IMR-90 (cell line): ENCODE results near the gene AK1. TPM values are rescaled to one million over a fixed set of nuclear protein-coding genes. Genes with fewer than 3 reads are reported as not detected.

ENCODE experiments used
- ATAC-seq: fragments of 200-7000 bp; cut with Tn5 transposase; 2 replicates; pipeline ENCODE4 v1.9.1; 2020; ENCODE audit warnings: low read depth, mild to moderate bottlenecking, moderate library complexity
- BruUV-seq: library from RNA; stranded (reverse); fragments of 400-500 nt; replicated peaks from 2 replicates; lab custom pipeline; 2021; lab: Mats Ljungman, UMichigan
- CTCF ChIA-PET: fragments of 300-600 bp; formaldehyde crosslinking; extraction: SDS; loops from one replicate; lab custom pipeline; 2021; ENCODE audit warnings: antibody characterized with exemption; lab: Yijun Ruan, JAX
- POLR2A ChIA-PET: fragments of 300-600 bp; sonication (Branson Sonifier 250); formaldehyde crosslinking; loops from one replicate; lab custom pipeline; 2022; ENCODE audit warnings: antibody characterized with exemption; ENCODE audit not compliant: unreplicated experiment; lab: Charles Lee
- DNase-seq: peaks from one replicate; pipeline ENCODE4 v3.0.0; 2013
- H2AFZ ChIP-seq: replicated peaks from 2 replicates; pipeline ENCODE3; 2013; ENCODE audit warnings: low read length, mild to moderate bottlenecking; ENCODE audit not compliant: poor library complexity
- H2AK5ac ChIP-seq: 2 replicates; pipeline ENCODE4 v1.6.1; 2013; ENCODE audit warnings: low read depth, low read length, inconsistent platforms
- H2AK9ac ChIP-seq: replicated peaks from 2 replicates; pipeline ENCODE3; 2013; ENCODE audit warnings: mild to moderate bottlenecking, low read depth, low read length, moderate library complexity; ENCODE audit not compliant: poor library complexity
- H2BK120ac ChIP-seq: 2 replicates; pipeline ENCODE4 v1.6.1; 2013; ENCODE audit warnings: low read depth, low read length, inconsistent platforms
- H2BK15ac ChIP-seq: 3 replicates; pipeline ENCODE4 v1.6.1; 2013; ENCODE audit warnings: low read depth, low read length, inconsistent platforms
- H2BK20ac ChIP-seq: 2 replicates; pipeline ENCODE4 v1.6.1; 2013; ENCODE audit warnings: low read depth, mild to moderate bottlenecking, inconsistent platforms, low read length, moderate library complexity
- H2BK5ac ChIP-seq: 2 replicates; pipeline ENCODE4 v1.6.1; 2013; ENCODE audit warnings: mild to moderate bottlenecking, low read depth, low read length, inconsistent platforms; ENCODE audit not compliant: poor library complexity, severe bottlenecking
- H3K14ac ChIP-seq: replicated peaks from 2 replicates; pipeline ENCODE4 v1.6.1; 2013; ENCODE audit warnings: low read depth, low read length, inconsistent platforms
- H3K18ac ChIP-seq: 2 replicates; pipeline ENCODE4 v1.6.1; 2013; ENCODE audit warnings: low read depth, low read length, control low read depth
- H3K23ac ChIP-seq: 2 replicates; pipeline ENCODE4 v1.6.1; 2013; ENCODE audit warnings: low read depth, low read length, inconsistent platforms
- H3K27ac ChIP-seq: 2 replicates; pipeline ENCODE4 v1.5.1; 2013; ENCODE audit warnings: mild to moderate bottlenecking, control low read depth, low read length; ENCODE audit not compliant: insufficient read depth
- H3K27me3 ChIP-seq: 2 replicates; pipeline ENCODE4 v1.6.1; 2013; ENCODE audit warnings: low read length; ENCODE audit not compliant: control insufficient read depth, insufficient read depth
- H3K36me3 ChIP-seq: 2 replicates; pipeline ENCODE4 v1.6.1; 2013; ENCODE audit warnings: low read length, mixed read lengths; ENCODE audit not compliant: control insufficient read depth, insufficient read depth
- H3K4ac ChIP-seq: 2 replicates; pipeline ENCODE4 v1.6.1; 2013; ENCODE audit warnings: low read depth, low read length, inconsistent platforms
- H3K4me1 ChIP-seq: 2 replicates; pipeline ENCODE4 v1.6.1; 2013; ENCODE audit warnings: low read length, mixed read lengths; ENCODE audit not compliant: control insufficient read depth, insufficient read depth
- H3K4me2 ChIP-seq: 2 replicates; pipeline ENCODE4 v1.6.1; 2013; ENCODE audit warnings: low read depth, mild to moderate bottlenecking, control low read depth, low read length, moderate library complexity
- H3K4me3 ChIP-seq: 2 replicates; pipeline ENCODE4 v1.5.1; 2013; ENCODE audit warnings: low read depth, mild to moderate bottlenecking, control low read depth, low read length, moderate library complexity; ENCODE audit not compliant: insufficient read depth
- H3K56ac ChIP-seq: 2 replicates; pipeline ENCODE4 v1.6.1; 2013; ENCODE audit warnings: low read length, inconsistent platforms; ENCODE audit not compliant: insufficient read depth; ENCODE audit errors: extremely low read depth
- H3K79me1 ChIP-seq, 2 experiments: 2 replicates each; pipeline ENCODE4 v1.6.1; 2013; ENCODE audit warnings: low read length in 2 of 2, inconsistent platforms in 1 of 2, low read depth in 1 of 2
- H3K9ac ChIP-seq: 2 replicates; pipeline ENCODE4 v1.6.1; 2013; ENCODE audit warnings: low read depth, low read length, control low read depth
- H3K9me1 ChIP-seq: 2 replicates; pipeline ENCODE4 v1.6.1; 2013; ENCODE audit warnings: low read length, inconsistent platforms; ENCODE audit not compliant: insufficient read depth
- H3K9me3 ChIP-seq: 2 replicates; pipeline ENCODE4 v1.6.1; 2013; ENCODE audit warnings: low read length; ENCODE audit not compliant: control insufficient read depth, insufficient read depth
- H4K20me1 ChIP-seq: 2 replicates; pipeline ENCODE4 v1.6.1; 2013; ENCODE audit warnings: low read length, inconsistent platforms; ENCODE audit not compliant: insufficient read depth
- H4K5ac ChIP-seq: 2 replicates; pipeline ENCODE4 v1.6.1; 2013; ENCODE audit warnings: mild to moderate bottlenecking, low read depth, low read length, control low read depth
- H4K8ac ChIP-seq, 2 experiments: 2 replicates each; pipeline ENCODE4 v1.6.1; 2013; ENCODE audit warnings: low read depth in 2 of 2, low read length in 2 of 2, control low read depth in 1 of 2, inconsistent platforms in 1 of 2
- H4K91ac ChIP-seq: 2 replicates; pipeline ENCODE4 v1.6.1; 2013; ENCODE audit warnings: low read depth, low read length, inconsistent platforms; ENCODE audit not compliant: insufficient read depth
- NFE2L2 ChIP-seq: fragments of 150-350 bp; IDR thresholded peaks from 2 replicates; pipeline ENCODE4 v1.6.1; 2016; ENCODE audit warnings: low read depth, mild to moderate bottlenecking, low read length
- WGBS, 2 experiments: methylation state at CpG; one replicate each; pipeline versions ENCODE4 v1.1.5 to v1.1.7; 2013; ENCODE audit warnings: missing lambda C conversion rate in 2 of 2; ENCODE audit not compliant: insufficient read length in 1 of 2; ENCODE audit errors: extremely low coverage in 2 of 2; 5-methylcytosine and 5-hydroxymethylcytosine counted together
- dilution Hi-C: fragments of 300-500 bp; cut with HindIII; formaldehyde crosslinking; loops from one replicate; pipeline ENCODE4 v1.14.3; 2018; ENCODE audit warnings: low sequenced_read_pairs; ENCODE audit not compliant: unreplicated experiment
- in situ Hi-C: fragments of 300-500 bp; cut with MboI; formaldehyde crosslinking; loops from 3 replicates; pipeline ENCODE4 v1.14.3; 2019; ENCODE audit warnings: low sequenced_read_pairs, inconsistent platforms, mixed read lengths
- intact Hi-C: fragments of 100-400 bp; cut with micrococcal nuclease; formaldehyde crosslinking; loops from 2 replicates; pipeline ENCODE4 v1.10.0; 2022
- polyA plus RNA-seq, 3 experiments: library from polyadenylated mRNA; depleted of rRNA; stranded (reverse); fragments of >200 nt; gene quantifications; 2 replicates each; pipeline ENCODE4 v1.2.3, GENCODE V29; 2012; ENCODE audit warnings: low replicate concordance in 1 of 3
- total RNA-seq: library from RNA; depleted of rRNA; stranded (reverse); fragments of >200 nt; gene quantifications from 2 replicates; pipeline ENCODE4 v1.2.3, GENCODE V29; 2012

AK1 gene
- total and polyA plus RNA-seq, 2 of the 4 experiments (the other 2 are of a cell fraction) = 44.8 to 119 TPM

- no peak overlapping the region for H3K9ac ChIP-seq
- H3K4me1 ChIP-seq = peaks cover 24% of the 10 kb centered on the region
- H3K56ac ChIP-seq = no peak overlapping the region
- H3K36me3 ChIP-seq = peaks cover 14% of the 10 kb centered on the region
- no peak overlapping the region for H3K18ac ChIP-seq
- no peaks in the 10 kb centered on the region for H3K27me3 ChIP-seq
- in situ Hi-C loops = no loop called here
- H4K20me1 ChIP-seq = 0 out of 2 replicates have a peak, but pooled peaks cover 3% of the 10 kb centered on the region
- intact Hi-C loops = no loop called here
- H4K91ac ChIP-seq = no peak overlapping the region; the same call in 1 of the 2 replicates
- ChIA-PET POLR2A (no interaction called here), CTCF (interaction anchor here (1.4 kb wide), 1 partner anchor 33 kb away, joined by 3 read pairs; no protein-coding TSS in a partner anchor)
- TF ChIP-seq NFE2L2 = no peak
- peak overlapping the region; percentile 27 for H3K4me2 ChIP-seq
- ATAC-seq (no peak), DNase-seq (no peak)
- BruUV-seq = no TSS peak
- no peak overlapping the region for H3K23ac ChIP-seq
- H3K9me3 ChIP-seq = no peaks in the 10 kb centered on the region
- H2AK5ac ChIP-seq = peak overlapping the region; percentile 15
- H3K14ac ChIP-seq = peak overlapping the region; percentile 48; the same call in 1 of the 2 replicates
- H4K5ac ChIP-seq = no peak overlapping the region
- dilution Hi-C loops = no loop called here
- no peak overlapping the region for H2BK120ac ChIP-seq
- no peak overlapping the region for H2BK5ac ChIP-seq
- no peak overlapping the region for H3K27ac ChIP-seq
- no peak overlapping the region for H2BK15ac ChIP-seq
- 80% methylated on average over 5 of the region's 14 CpGs; no CpG with 5 or more reads in 1 of the 2 experiments for WGBS, 2 experiments
- H3K4me3 ChIP-seq = no peak overlapping the region
- H2AFZ ChIP-seq = peak overlapping the region; percentile 47
- no peak overlapping the region; a peak in 1 of 4 replicates for H4K8ac ChIP-seq
- peak overlapping the region; percentile 69 for H3K4ac ChIP-seq
- peaks cover 20 to 34% of the 10 kb centered on the region in 2 experiments; a peak in 3 of 4 replicates for H3K79me1 ChIP-seq
- H2AK9ac ChIP-seq = peak overlapping the region; percentile 95
- no peaks in the 10 kb centered on the region for H3K9me1 ChIP-seq
- H2BK20ac ChIP-seq = no peak overlapping the region
These were observed 1.3 kb downstream of the AK1 start for GRCh38 chr9:127876026-127876763.
